HL-60 (cell line): Measurements from ENCODE around the gene EBI3.

Experiments
- GABPA ChIP-seq: IDR thresholded peaks from 2 replicates; pipeline ENCODE4 v1.6.1; 2012; ENCODE audit warnings: low read depth
- TF ChIP-seq, protein P1 (sequence below): IDR thresholded peaks from one replicate; pipeline ENCODE4 v1.5.1; 2011; ENCODE audit warnings: low read length, control low read depth, inconsistent platforms; ENCODE audit not compliant: insufficient read depth
- TF ChIP-seq, protein P2 (sequence below): IDR thresholded peaks from 2 replicates; pipeline ENCODE4 v1.6.1; 2012; ENCODE audit warnings: low read depth; ENCODE audit not compliant: insufficient replicate concordance

DNA sequence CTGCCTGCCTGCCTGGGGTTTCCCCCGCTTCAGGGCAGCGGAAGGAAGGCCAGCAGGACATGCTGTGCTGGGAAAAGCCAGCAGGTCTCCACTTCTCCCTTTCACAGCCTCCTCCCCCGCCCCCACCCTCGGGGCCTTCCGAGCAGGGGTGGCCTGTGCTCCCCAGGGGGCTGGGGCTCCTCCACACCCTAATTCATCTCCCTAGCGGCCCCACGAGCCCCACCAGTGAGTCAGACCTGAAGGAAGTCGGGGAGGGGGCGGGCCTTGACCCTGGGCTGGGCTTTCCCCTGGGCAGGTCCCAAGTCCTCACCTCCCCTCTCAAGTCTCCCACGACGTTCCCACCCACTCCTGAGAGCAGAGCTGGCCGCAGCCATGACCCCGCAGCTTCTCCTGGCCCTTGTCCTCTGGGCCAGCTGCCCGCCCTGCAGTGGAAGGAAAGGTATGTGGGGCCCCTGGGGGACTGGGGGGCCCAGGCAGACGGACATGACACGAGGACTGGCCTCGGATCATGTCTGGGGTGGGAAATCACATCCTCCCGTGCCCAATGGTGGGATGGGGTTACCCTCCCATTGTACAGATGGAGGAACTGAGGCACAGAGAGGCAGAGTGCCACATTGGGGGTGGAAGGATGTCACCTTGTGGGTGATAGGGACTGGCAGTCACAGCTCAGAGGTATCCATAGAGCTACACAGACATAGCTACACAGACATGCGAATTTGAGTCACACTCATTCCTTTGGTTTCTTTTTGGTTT lies at the start of gene EBI3:
- TF ChIP-seq, protein P1, sequence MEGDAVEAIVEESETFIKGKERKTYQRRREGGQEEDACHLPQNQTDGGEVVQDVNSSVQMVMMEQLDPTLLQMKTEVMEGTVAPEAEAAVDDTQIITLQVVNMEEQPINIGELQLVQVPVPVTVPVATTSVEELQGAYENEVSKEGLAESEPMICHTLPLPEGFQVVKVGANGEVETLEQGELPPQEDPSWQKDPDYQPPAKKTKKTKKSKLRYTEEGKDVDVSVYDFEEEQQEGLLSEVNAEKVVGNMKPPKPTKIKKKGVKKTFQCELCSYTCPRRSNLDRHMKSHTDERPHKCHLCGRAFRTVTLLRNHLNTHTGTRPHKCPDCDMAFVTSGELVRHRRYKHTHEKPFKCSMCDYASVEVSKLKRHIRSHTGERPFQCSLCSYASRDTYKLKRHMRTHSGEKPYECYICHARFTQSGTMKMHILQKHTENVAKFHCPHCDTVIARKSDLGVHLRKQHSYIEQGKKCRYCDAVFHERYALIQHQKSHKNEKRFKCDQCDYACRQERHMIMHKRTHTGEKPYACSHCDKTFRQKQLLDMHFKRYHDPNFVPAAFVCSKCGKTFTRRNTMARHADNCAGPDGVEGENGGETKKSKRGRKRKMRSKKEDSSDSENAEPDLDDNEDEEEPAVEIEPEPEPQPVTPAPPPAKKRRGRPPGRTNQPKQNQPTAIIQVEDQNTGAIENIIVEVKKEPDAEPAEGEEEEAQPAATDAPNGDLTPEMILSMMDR = no peak
- TF ChIP-seq, protein P2, sequence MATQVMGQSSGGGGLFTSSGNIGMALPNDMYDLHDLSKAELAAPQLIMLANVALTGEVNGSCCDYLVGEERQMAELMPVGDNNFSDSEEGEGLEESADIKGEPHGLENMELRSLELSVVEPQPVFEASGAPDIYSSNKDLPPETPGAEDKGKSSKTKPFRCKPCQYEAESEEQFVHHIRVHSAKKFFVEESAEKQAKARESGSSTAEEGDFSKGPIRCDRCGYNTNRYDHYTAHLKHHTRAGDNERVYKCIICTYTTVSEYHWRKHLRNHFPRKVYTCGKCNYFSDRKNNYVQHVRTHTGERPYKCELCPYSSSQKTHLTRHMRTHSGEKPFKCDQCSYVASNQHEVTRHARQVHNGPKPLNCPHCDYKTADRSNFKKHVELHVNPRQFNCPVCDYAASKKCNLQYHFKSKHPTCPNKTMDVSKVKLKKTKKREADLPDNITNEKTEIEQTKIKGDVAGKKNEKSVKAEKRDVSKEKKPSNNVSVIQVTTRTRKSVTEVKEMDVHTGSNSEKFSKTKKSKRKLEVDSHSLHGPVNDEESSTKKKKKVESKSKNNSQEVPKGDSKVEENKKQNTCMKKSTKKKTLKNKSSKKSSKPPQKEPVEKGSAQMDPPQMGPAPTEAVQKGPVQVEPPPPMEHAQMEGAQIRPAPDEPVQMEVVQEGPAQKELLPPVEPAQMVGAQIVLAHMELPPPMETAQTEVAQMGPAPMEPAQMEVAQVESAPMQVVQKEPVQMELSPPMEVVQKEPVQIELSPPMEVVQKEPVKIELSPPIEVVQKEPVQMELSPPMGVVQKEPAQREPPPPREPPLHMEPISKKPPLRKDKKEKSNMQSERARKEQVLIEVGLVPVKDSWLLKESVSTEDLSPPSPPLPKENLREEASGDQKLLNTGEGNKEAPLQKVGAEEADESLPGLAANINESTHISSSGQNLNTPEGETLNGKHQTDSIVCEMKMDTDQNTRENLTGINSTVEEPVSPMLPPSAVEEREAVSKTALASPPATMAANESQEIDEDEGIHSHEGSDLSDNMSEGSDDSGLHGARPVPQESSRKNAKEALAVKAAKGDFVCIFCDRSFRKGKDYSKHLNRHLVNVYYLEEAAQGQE = no peak
- TF ChIP-seq GABPA = no peak
